ENCODE data around the gene FOXN3. TPM values are rescaled to one million over a fixed set of nuclear protein-coding genes. Genes with fewer than 3 reads are reported as not detected.

Gene FOXN3
- total and polyA plus RNA-seq, 8 donors = 8.8 to 58.0 (median 31.7) TPM

DNA sequence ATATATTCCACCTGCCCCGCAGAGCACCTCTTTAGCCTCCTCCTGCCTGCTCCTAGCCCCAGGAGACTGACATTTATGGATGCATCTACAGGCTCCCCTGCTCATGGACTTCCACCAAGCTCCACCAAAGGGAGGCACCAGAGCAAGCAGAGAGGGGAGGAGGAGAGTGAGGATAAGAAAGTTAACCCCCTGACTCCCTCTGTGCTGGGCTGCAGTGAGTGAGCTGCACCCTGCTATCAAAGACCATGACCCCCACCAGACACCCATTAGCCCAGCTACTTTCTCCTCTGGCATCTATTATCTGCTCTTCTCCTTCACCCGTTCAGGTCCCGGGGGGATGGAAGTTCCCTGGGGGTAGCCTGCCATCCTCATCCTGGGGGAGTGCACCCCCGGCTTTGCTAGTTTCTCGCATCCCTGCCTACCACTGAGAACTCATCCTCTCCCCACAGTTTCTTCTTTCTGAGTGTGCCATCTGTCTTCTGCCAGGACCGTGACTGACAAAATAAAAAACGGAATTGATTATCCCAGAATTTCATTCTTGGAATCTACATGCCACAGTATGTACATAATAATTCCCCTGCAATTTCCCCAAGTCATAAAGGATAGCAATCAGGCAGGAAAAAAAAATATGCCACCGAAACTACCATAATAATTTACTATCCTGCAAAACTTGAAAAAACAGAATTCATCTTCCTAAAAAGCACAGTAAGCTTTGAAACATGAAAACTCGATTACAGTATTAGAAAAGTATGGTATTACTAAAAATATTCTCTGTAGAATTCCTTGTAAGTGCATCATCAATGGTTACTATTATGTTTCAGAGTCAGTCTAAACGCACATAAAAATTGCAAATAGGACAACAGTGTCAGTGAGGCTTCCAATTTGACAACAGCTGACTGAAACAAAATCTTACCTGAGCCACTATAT is 45.2 kb downstream of the FOXN3 start:
- 84 to 88% methylated on average over 10 of the region's 10 CpGs for WGBS, 2 donors
- H3K4me1 ChIP-seq = peaks cover 17 to 22% (median 21%) of the 10 kb centered on the region in 3 donors
- no peaks in the 10 kb centered on the region for H3K9me3 ChIP-seq
- H3K36me3 ChIP-seq = no peaks in the 10 kb centered on the region
- no peak overlapping the region for H3K27ac ChIP-seq
- intact Hi-C loops (cut with DNase I) = no loop called here
- ATAC-seq = no peak
- TF ChIP-seq, protein P1, sequence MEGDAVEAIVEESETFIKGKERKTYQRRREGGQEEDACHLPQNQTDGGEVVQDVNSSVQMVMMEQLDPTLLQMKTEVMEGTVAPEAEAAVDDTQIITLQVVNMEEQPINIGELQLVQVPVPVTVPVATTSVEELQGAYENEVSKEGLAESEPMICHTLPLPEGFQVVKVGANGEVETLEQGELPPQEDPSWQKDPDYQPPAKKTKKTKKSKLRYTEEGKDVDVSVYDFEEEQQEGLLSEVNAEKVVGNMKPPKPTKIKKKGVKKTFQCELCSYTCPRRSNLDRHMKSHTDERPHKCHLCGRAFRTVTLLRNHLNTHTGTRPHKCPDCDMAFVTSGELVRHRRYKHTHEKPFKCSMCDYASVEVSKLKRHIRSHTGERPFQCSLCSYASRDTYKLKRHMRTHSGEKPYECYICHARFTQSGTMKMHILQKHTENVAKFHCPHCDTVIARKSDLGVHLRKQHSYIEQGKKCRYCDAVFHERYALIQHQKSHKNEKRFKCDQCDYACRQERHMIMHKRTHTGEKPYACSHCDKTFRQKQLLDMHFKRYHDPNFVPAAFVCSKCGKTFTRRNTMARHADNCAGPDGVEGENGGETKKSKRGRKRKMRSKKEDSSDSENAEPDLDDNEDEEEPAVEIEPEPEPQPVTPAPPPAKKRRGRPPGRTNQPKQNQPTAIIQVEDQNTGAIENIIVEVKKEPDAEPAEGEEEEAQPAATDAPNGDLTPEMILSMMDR (IDR thresholded peaks at IDR 0.05) = no peak
- H3K4me3 ChIP-seq = no peak overlapping the region
- FAIRE-seq = no peak
- no peak for DNase-seq
- no peaks in the 10 kb centered on the region for H3K27me3 ChIP-seq

DNA sequence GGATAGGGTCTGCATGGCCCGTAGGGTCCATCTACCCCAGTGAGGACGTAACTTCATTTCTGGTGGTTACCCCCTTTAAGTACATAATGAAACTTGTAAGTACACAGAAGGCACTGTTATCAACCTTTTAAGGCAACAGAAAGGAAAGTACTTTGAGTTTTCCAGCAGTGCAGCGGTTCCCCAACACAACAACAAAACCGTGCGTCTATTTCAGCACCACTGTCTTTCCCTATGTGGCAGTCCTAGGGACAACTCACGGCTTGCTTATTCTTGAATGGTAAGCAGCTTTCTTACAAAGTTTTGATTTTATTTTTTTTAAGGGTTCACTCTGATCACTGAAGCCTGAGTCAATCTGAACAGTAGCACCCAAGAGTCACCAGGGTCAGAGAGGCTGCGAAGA is 46.3 kb downstream of the FOXN3 start:
- Histone ChIP-seq H3K9me3 (no peaks in the 10 kb centered on the region), H3K36me3 (no peaks in the 10 kb centered on the region), H3K27me3 (no peaks in the 10 kb centered on the region), H3K4me1 (peaks cover 23 to 29% (median 23%) of the 10 kb centered on the region in 3 donors), H3K27ac (no peak overlapping the region), H3K4me3 (no peak overlapping the region)
- FAIRE-seq (no peak), DNase-seq (no peak), ATAC-seq (peak in 2 of 4 donors; percentile 8 to 9)
- WGBS, 2 donors = 51 to 71% methylated on average over 7 of the region's 7 CpGs
- intact Hi-C loops (cut with DNase I) = no loop called here
- TF ChIP-seq, protein P1 (IDR thresholded peaks at IDR 0.05) = no peak

DNA sequence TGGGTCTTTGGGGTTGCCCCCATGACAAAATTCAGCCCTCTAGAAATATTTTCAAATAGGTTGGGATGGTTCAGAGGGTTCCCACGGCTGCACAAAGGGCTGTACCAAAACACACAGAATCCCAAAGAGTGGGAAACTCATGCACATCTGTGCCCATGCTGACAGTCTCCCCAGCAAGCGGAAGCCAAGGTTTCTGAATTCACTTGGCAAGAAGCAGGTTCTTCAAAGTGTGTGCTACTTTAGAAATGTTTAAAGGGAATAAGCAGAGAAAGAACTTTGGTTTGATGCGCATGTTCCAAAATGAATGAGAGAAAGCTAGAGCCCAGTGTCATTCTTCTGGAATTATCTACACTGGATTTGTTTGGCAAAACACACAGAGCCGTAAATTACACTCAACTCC is 46.7 kb downstream of the FOXN3 start:
- no peak for FAIRE-seq
- H3K9me3 ChIP-seq = no peaks in the 10 kb centered on the region
- intact Hi-C loops (cut with DNase I) = no loop called here
- H3K27me3 ChIP-seq = no peaks in the 10 kb centered on the region
- no peak for DNase-seq
- TF ChIP-seq, protein P1 (IDR thresholded peaks at IDR 0.05) = no peak
- 68 to 83% methylated on average over 4 of the region's 4 CpGs for WGBS, 2 donors
- H3K36me3 ChIP-seq = no peaks in the 10 kb centered on the region
- no peak overlapping the region for H3K27ac ChIP-seq
- H3K4me1 ChIP-seq = peaks cover 23 to 29% (median 23%) of the 10 kb centered on the region in 3 donors
- ATAC-seq = no peak
- no peak overlapping the region for H3K4me3 ChIP-seq

DNA sequence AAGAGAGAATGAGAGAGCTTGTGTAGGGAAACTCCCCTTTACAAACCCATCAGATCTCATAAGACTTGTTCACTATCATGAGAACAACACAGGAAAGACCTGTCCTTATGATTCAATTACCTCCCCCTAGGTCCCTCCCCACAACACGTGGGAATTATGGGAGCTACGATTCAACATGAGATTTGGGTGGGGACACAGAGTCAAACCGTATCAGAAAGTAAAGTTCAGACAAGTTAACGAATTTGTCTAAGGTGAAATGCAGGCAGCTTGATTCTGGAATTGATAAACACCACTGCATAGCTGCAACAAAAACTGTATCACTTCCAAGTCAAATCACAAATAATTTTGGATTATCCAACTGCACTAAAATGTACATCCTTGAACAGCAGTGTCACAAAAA is 47.4 kb downstream of the FOXN3 start:
- DNase-seq (no peak), ATAC-seq (no peak), FAIRE-seq (no peak)
- TF ChIP-seq, protein P1 (IDR thresholded peaks at IDR 0.05) = no peak
- Histone ChIP-seq H3K36me3 (no peaks in the 10 kb centered on the region), H3K9me3 (no peaks in the 10 kb centered on the region), H3K4me3 (no peak overlapping the region), H3K4me1 (peaks cover 26 to 29% (median 29%) of the 10 kb centered on the region in 3 donors), H3K27me3 (no peaks in the 10 kb centered on the region), H3K27ac (peak overlapping the region in 1 of 4 donors; percentile 38)
- WGBS, 2 donors = 69 to 83% methylated on average over 4 of the region's 4 CpGs
- intact Hi-C loops (cut with DNase I) = no loop called here

All from pancreas (tissue), 10 donors.